Subcutaneous adipose tissue (tissue), 4 donors: ENCODE data around the gene YWHAH. TPM values are rescaled to one million over a fixed set of nuclear protein-coding genes. Genes with fewer than 3 reads are reported as not detected.

Experiments used
- CTCF ChIP-seq: fragments of 450-650 bp; IDR thresholded peaks from one replicate; pipeline ENCODE4 v1.5.1; 2016; ENCODE audit warnings: low read depth, mild to moderate bottlenecking, control low read depth, antibody characterized with exemption, moderate library complexity
- small RNA-seq: library from RNA; depleted of rRNA; stranded (forward); fragments of <200 nt; gene quantifications from one replicate; pipeline ENCODE3, GENCODE V24; 2016
- total RNA-seq, 4 donors: library from RNA; depleted of rRNA; stranded (reverse); fragments of >200 nt; gene quantifications; one replicate each; pipeline ENCODE4 v1.1.0, GENCODE V29; 2016

YWHAH gene
- total RNA-seq, 4 donors from 2014 or later, result 47.7 to 99.0 (median 54.0) TPM

- no peak for TF ChIP-seq CTCF
These were observed 61.1 kb downstream of the YWHAH start for GRCh38 chr22:32005453-32005852.

Small RNA genes lying within 50 kb of the gene (small RNA-seq; reads per million reads assigned to genes)
- not detected for gene RN7SL305P

Other genes with a start within 250 kb of the YWHAH start
- gene PRR14L, start 194.4 kb upstream of the YWHAH start, total RNA-seq, result 10 to 100 TPM; 17.7 to 33.9 (median 27.4) TPM
- gene DEPDC5, start 190.5 kb upstream of the YWHAH start, total RNA-seq, result 10 to 100 TPM; 13.2 to 15.6 (median 15.0) TPM
- gene SLC5A1, start 98.7 kb downstream of the YWHAH start, total RNA-seq, result not detected
- gene C22orf42, start 214.8 kb downstream of the YWHAH start, total RNA-seq, result not detected